HepG2 (cell line): ENCODE data around the gene HRC. TPM values are rescaled to one million over a fixed set of nuclear protein-coding genes. Genes with fewer than 3 reads are reported as not detected.
A peak's percentile ranks its signal among the peaks of the same experiment; 100 is the strongest.

Experiments used
- ATAC-seq: fragments of 200-7000 bp; cut with Tn5 transposase; 3 replicates; pipeline ENCODE4 v1.9.1; 2020; ENCODE audit warnings: mild to moderate bottlenecking, moderate library complexity
- BruUV-seq: library from RNA; stranded (reverse); fragments of 400-500 nt; replicated peaks from 2 replicates; lab custom pipeline; 2021; lab: Mats Ljungman, UMichigan
- CTCF ChIA-PET: fragments of 300-600 bp; formaldehyde crosslinking; extraction: SDS; loops from one replicate; lab custom pipeline; 2021; ENCODE audit warnings: low total read pairs, inconsistent platforms, low intra/inter-chr PET ratio; lab: Yijun Ruan, JAX
- POLR2A ChIA-PET: fragments of 350-600 bp; sonication (Branson Sonifier 250); formaldehyde crosslinking; loops from one replicate; lab custom pipeline; 2020; ENCODE audit warnings: antibody characterized with exemption, inconsistent platforms; lab: Yijun Ruan, JAX
- DNase-seq: peaks from one replicate; pipeline ENCODE4 v3.0.0-alpha.2; 2015; ENCODE audit warnings: low spot score
- FAIRE-seq: peaks from 3 replicates; lab custom pipeline; 2011; peaks lifted over from hg19 to GRCh38; lab: Jason Lieb, UNC
- H2AFZ ChIP-seq: one replicate; pipeline ENCODE4 v1.6.1; 2011; ENCODE audit warnings: low read length, inconsistent platforms
- H3K27ac ChIP-seq: fragments of 300-600 bp; 3 replicates; pipeline ENCODE4 v1.8.0; 2011; ENCODE audit warnings: mixed run types, mild to moderate bottlenecking, mixed read lengths, low read length, inconsistent platforms; ENCODE audit not compliant: insufficient read depth; ENCODE audit errors: extremely low read length
- H3K27me3 ChIP-seq, 2 experiments: fragments of 200-600 bp in 1 of 2; 2 replicates in 1 of 2; 3 replicates in 1 of 2; pipeline versions ENCODE4 v1.6.0 to v1.8.0; 2011; ENCODE audit warnings: low read length in 2 of 2, mild to moderate bottlenecking in 2 of 2, moderate library complexity in 2 of 2, inconsistent platforms in 1 of 2; ENCODE audit not compliant: insufficient read depth in 2 of 2, control insufficient read depth in 1 of 2
- H3K36me3 ChIP-seq, 2 experiments: fragments of 200-600 bp in 1 of 2; replicated peaks in 1 of 2; 2 replicates in 1 of 2; 3 replicates in 1 of 2; pipeline versions ENCODE4 v1.5.1 to v1.8.0; 2011; ENCODE audit warnings: low read length in 2 of 2, inconsistent platforms in 1 of 2; ENCODE audit not compliant: insufficient read depth in 2 of 2, control insufficient read depth in 1 of 2
- H3K4me1 ChIP-seq: 2 replicates; pipeline ENCODE4 v1.5.1; 2012; ENCODE audit warnings: low read length, inconsistent platforms; ENCODE audit not compliant: insufficient read depth
- H3K4me2 ChIP-seq: 2 replicates; pipeline ENCODE4 v1.6.0; 2011; ENCODE audit warnings: low read depth, low read length, inconsistent platforms
- H3K4me3 ChIP-seq, 3 experiments: fragments of 200-600 bp in 1 of 3; sonication (generic), shearing (Covaris generic) in 1 of 3; replicated peaks in 1 of 3; 2 replicates each; pipeline ENCODE4 v1.5.1; 2011 to 2016; ENCODE audit warnings: low read length in 3 of 3, inconsistent platforms in 2 of 3, low read depth in 2 of 3, mild to moderate bottlenecking in 2 of 3, control low read depth in 1 of 3, mixed read lengths in 1 of 3; ENCODE audit not compliant: insufficient read depth in 1 of 3
- H3K79me2 ChIP-seq: one replicate; pipeline ENCODE4 v1.6.1; 2011; ENCODE audit warnings: low read length, inconsistent platforms; ENCODE audit not compliant: insufficient read depth
- H3K9ac ChIP-seq: 2 replicates; pipeline ENCODE4 v1.6.0; 2011; ENCODE audit warnings: mild to moderate bottlenecking, low read depth, low read length, inconsistent platforms; ENCODE audit not compliant: insufficient read depth
- H3K9me3 ChIP-seq: 2 replicates; pipeline ENCODE4 v1.5.1; 2012; ENCODE audit warnings: mild to moderate bottlenecking, low read length
- H4K20me1 ChIP-seq: 2 replicates; pipeline ENCODE4 v1.6.0; 2011; ENCODE audit warnings: inconsistent platforms, mild to moderate bottlenecking, low read length, moderate library complexity; ENCODE audit not compliant: insufficient read depth
- AGO2 ChIP-seq: fragments of 200-400 bp; formaldehyde crosslinking; optimal IDR thresholded peaks from 2 replicates; pipeline ENCODE3; 2017; ENCODE audit warnings: mild to moderate bottlenecking, low read depth, low read length, moderate library complexity
- CREBL2 ChIP-seq: sonication (generic); formaldehyde crosslinking; IDR thresholded peaks from 2 replicates; pipeline ENCODE4 v1.8.1; 2023; ENCODE audit warnings: missing genetic modification reagents, mild to moderate bottlenecking, borderline replicate concordance
- DBP ChIP-seq: sonication (generic); formaldehyde crosslinking; IDR thresholded peaks from 2 replicates; pipeline ENCODE4 v1.4.0; 2020; ENCODE audit warnings: missing genetic modification reagents; ENCODE audit errors: not compliant biosample characterization
- ELF3 ChIP-seq: IDR thresholded peaks from 2 replicates; pipeline ENCODE4 v1.6.1; 2016; ENCODE audit warnings: missing genetic modification reagents, missing compliant biosample characterization
- HNF4A ChIP-seq: sonication (generic); formaldehyde crosslinking; IDR thresholded peaks from 2 replicates; pipeline ENCODE4 v1.4.0; 2020; ENCODE audit warnings: missing genetic modification reagents
- KDM5B ChIP-seq: sonication (generic); formaldehyde crosslinking; IDR thresholded peaks from 2 replicates; pipeline ENCODE4 v1.4.0; 2020; ENCODE audit warnings: missing genetic modification reagents, mild to moderate bottlenecking, borderline replicate concordance
- MIER3 ChIP-seq: IDR thresholded peaks from 2 replicates; pipeline ENCODE4 v1.6.1; 2016; ENCODE audit warnings: missing compliant biosample characterization, borderline replicate concordance
- NR2F6 ChIP-seq, 2 experiments: IDR thresholded peaks; 2 replicates each; pipeline ENCODE4 v1.6.1; 2016; ENCODE audit warnings: antibody characterized with exemption in 1 of 2, mild to moderate bottlenecking in 1 of 2
- RARA ChIP-seq: IDR thresholded peaks from 2 replicates; pipeline ENCODE4 v1.6.1; 2016; ENCODE audit warnings: missing genetic modification reagents, missing compliant biosample characterization
- TEAD2 ChIP-seq: sonication (generic); formaldehyde crosslinking; IDR thresholded peaks from 2 replicates; pipeline ENCODE4 v1.9.0; 2021; ENCODE audit warnings: missing genetic modification reagents
- YY1 ChIP-seq: IDR thresholded peaks from 2 replicates; pipeline ENCODE4 v1.6.1; 2011; ENCODE audit warnings: low read length, low read depth, moderate library complexity, mild to moderate bottlenecking; ENCODE audit not compliant: insufficient read depth, insufficient replicate concordance
- ZBTB38 ChIP-seq: sonication (generic); formaldehyde crosslinking; IDR thresholded peaks from 2 replicates; pipeline ENCODE4 v1.5.1; 2020; ENCODE audit warnings: mild to moderate bottlenecking, missing genetic modification reagents
- ZNF292 ChIP-seq: sonication (generic); formaldehyde crosslinking; IDR thresholded peaks from 2 replicates; pipeline ENCODE4 v1.8.1; 2022; ENCODE audit warnings: mild to moderate bottlenecking, low read depth, missing genetic modification reagents, borderline replicate concordance
- ZNF44 ChIP-seq: sonication (generic); formaldehyde crosslinking; IDR thresholded peaks from 2 replicates; pipeline ENCODE4 v1.5.1; 2020; ENCODE audit warnings: mild to moderate bottlenecking, missing genetic modification reagents
- ZNF550 ChIP-seq: sonication (generic); formaldehyde crosslinking; IDR thresholded peaks from 2 replicates; pipeline ENCODE4 v1.4.0; 2020; ENCODE audit warnings: mild to moderate bottlenecking, missing genetic modification reagents, borderline replicate concordance
- ZNF605 ChIP-seq: sonication (generic); formaldehyde crosslinking; IDR thresholded peaks from 2 replicates; pipeline ENCODE4 v1.8.0; 2022; ENCODE audit warnings: mild to moderate bottlenecking, missing genetic modification reagents
- ZNF784 ChIP-seq: sonication (generic); formaldehyde crosslinking; IDR thresholded peaks from 2 replicates; pipeline ENCODE4 v1.5.1; 2020; ENCODE audit warnings: missing genetic modification reagents, mild to moderate bottlenecking, borderline replicate concordance
- WGBS: methylation state at CpG from one replicate; pipeline ENCODE4 v1.1.6; 2017; ENCODE audit warnings: low lambda C conversion rate; 5-methylcytosine and 5-hydroxymethylcytosine counted together
- in situ Hi-C: cut with HindIII; loops from 2 replicates; pipeline ENCODE4 v1.10.0; 2017; ENCODE audit warnings: low pct_unique_long_range_greater_than_20kb; ENCODE audit not compliant: extremely low pct_ligation_motif_present
- intact Hi-C: fragments of 100-400 bp; cut with micrococcal nuclease; formaldehyde crosslinking; loops from one replicate; pipeline ENCODE4 v1.10.0; 2022; ENCODE audit not compliant: unreplicated experiment
- polyA plus RNA-seq, 8 experiments: library from polyadenylated mRNA; depleted of rRNA in 3 of 8; stranded (reverse) in 7 of 8; unstranded in 1 of 8; fragments of >200 nt; fragmentation: Illumina TruSeq in 4 of 8; extraction: Trizol in 4 of 8; gene quantifications; 2 replicates each; pipeline versions ENCODE4 v1.2.1 to v1.2.3, GENCODE V29; 2011 to 2016; ENCODE audit warnings: low read depth in 4 of 8, missing spikeins in 1 of 8, mixed read lengths in 1 of 8; ENCODE audit not compliant: insufficient read depth in 1 of 8
- total RNA-seq, 5 experiments: library from RNA; depleted of rRNA; stranded (reverse); fragments of >200 nt; fragmentation: Illumina TruSeq; extraction: Trizol; gene quantifications; 2 replicates each; pipeline ENCODE4 v1.2.3, GENCODE V29; 2016; ENCODE audit warnings: low read depth in 1 of 5

HRC gene
- total and polyA plus RNA-seq, 2 of the 13 experiments (the other 11 are each of a cell fraction or from before 2014, with no cell fraction given) = 3.6 to 15.4 TPM

- TF ChIP-seq RARA (CRISPR knock-in tag) (peak; percentile 42), TEAD2 (CRISPR knock-in tag) (no peak)
Observed at GRCh38 chr19:49118565-49119410, 36.4 kb downstream of the HRC start, which contains the start of gene C19orf73 (continued).

- WGBS = 16% methylated on average over 9 of the region's 26 CpGs
- Histone ChIP-seq H3K4me3 (peak overlapping the region; percentile 63 to 78 (median 74)), H4K20me1 (no peaks in the 10 kb centered on the region), H3K4me2 (peak overlapping the region; percentile 98), H3K36me3 (no peaks in the 10 kb centered on the region), H2AFZ (no peak overlapping the region), H3K27ac (peak overlapping the region; percentile 77), H3K4me1 (peaks cover 55% of the 10 kb centered on the region), H3K27me3 (peaks cover 0 to 7% of the 10 kb centered on the region in 2 experiments; a peak in 1 of 5 replicates), H3K9ac (peak overlapping the region; percentile 90), H3K9me3 (no peaks in the 10 kb centered on the region), H3K79me2 (peaks cover 4% of the 10 kb centered on the region)
- in situ Hi-C loops = loop anchor here (5.0 kb wide), 1 partner anchor 34 kb away; no protein-coding TSS in a partner anchor
- no peak for FAIRE-seq
- BruUV-seq = no TSS peak
- POLR2A ChIA-PET = interaction anchor here (1.0 to 2.1 kb wide), 2 partner anchors 10 to 89 kb away, joined by 3 to 9 read pairs; no protein-coding TSS in a partner anchor
- intact Hi-C loops = no loop called here
- no peak for DNase-seq
- CTCF ChIA-PET = no interaction called here
- no peak for ATAC-seq
- TF ChIP-seq ZNF605 (CRISPR knock-in tag) (0 out of 2 replicates have a peak, but pooled peaks have one; percentile 9), MIER3 (CRISPR knock-in tag) (0 out of 2 replicates have a peak, but pooled peaks have one; percentile 0), ZNF550 (0 out of 2 replicates have a peak, but pooled peaks have one; percentile 7), AGO2 (peak; percentile 35), NR2F6 (IDR thresholded peaks at IDR 0.05) (peak; percentile 55; the same call in 1 of the 2 replicates), NR2F6 (CRISPR knock-in tag; IDR thresholded peaks at IDR 0.05) (peak; percentile 5; the same call in 1 of the 2 replicates), DBP (CRISPR knock-in tag) (peak; percentile 11), ZNF44 (peak; percentile 29; the same call in 1 of the 2 replicates), HNF4A (peak; percentile 30), ZNF784 (CRISPR knock-in tag) (0 out of 2 replicates have a peak, but pooled peaks have one; percentile 39), ZNF292 (0 out of 2 replicates have a peak, but pooled peaks have one; percentile 6), CREBL2 (no peak), KDM5B (CRISPR knock-in tag) (0 out of 2 replicates have a peak, but pooled peaks have one; percentile 24), ZBTB38 (CRISPR knock-in tag) (peak; percentile 90), ELF3 (CRISPR knock-in tag) (no peak), YY1 (no peak)
Observed at GRCh38 chr19:49117677-49118564, 37.3 kb downstream of the HRC start.
